ENCODE data around the gene SPATA6. TPM values are rescaled to one million over a fixed set of nuclear protein-coding genes. Genes with fewer than 3 reads are reported as not detected.

Gene SPATA6
- total RNA-seq, 5 donors from 2014 or later (not counting 1 experiment from before 2014, with no cell fraction given) = 3.7 to 7.2 (median 4.9) TPM

- ATAC-seq (replicated peaks in 1 of 4) = no peak
- Mint-ChIP-seq H3K4me1 (no peaks in the 10 kb centered on the region), H3K27ac (no peak overlapping the region), H3K9me3 (peaks cover 16 to 27% (median 20%) of the 10 kb centered on the region in 3 donors), H3K36me3 (no peaks in the 10 kb centered on the region), H3K4me3 (no peak overlapping the region), H3K27me3 (no peaks in the 10 kb centered on the region)
- DNase-seq = no peak
- H3K36me3 ChIP-seq (ENCODE audit: control insufficient read depth in 2 of 2, extremely low read depth in 1 of 2, insufficient read depth in 1 of 2, low read length in 1 of 2) = no peaks in the 10 kb centered on the region
- 86% methylated on average over 1 of the region's 4 CpGs for WGBS (ENCODE audit: insufficient coverage)
- H3K4me1 ChIP-seq (ENCODE audit: control insufficient read depth in 1 of 2, extremely low read depth in 1 of 2, insufficient read depth in 2 of 2, low read length in 2 of 2) = no peaks in the 10 kb centered on the region
- H3K9me3 ChIP-seq = no peaks in the 10 kb centered on the region
- no peak overlapping the region for H3K4me3 ChIP-seq (ENCODE audit: control insufficient read depth in 1 of 2, extremely low read depth in 1 of 2, low read length in 1 of 2)
- ChIA-PET CTCF (no interaction called here), POLR2A (no interaction called here)
- H3K27ac ChIP-seq (ENCODE audit: low read length) = no peak overlapping the region
- H3K27me3 ChIP-seq (replicated peaks in 1 of 2; ENCODE audit: control insufficient read depth in 2 of 2, extremely low read depth in 1 of 2, insufficient read depth in 2 of 2, low read length in 1 of 2) = no peaks in the 10 kb centered on the region
Measured at GRCh38 chr1:48344373-48344772, 127.6 kb downstream of the SPATA6 start.

DNA sequence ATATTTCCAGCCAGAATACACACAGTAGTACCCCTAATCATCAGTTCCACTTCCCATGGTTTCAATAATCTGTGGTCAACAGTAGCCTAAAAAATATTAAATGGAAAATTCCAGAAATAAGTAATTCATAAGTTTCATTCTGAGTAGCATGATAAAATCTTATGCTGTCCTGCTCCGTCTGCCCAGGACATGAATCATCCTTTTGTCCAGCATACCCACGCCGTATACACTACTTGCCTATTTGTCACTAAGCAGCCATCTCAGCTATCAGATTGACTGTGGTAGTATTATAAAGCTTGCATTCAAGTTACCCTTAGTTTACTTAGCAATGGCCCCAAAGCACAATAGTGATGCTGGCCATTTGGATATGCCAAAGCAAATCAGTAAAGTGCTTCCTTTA, 130.8 kb downstream of the SPATA6 start:
- H3K27me3 ChIP-seq (replicated peaks in 1 of 2; ENCODE audit: control insufficient read depth in 2 of 2, extremely low read depth in 1 of 2, insufficient read depth in 2 of 2, low read length in 1 of 2) = no peaks in the 10 kb centered on the region
- H3K27ac ChIP-seq (ENCODE audit: low read length) = no peak overlapping the region
- no peaks in the 10 kb centered on the region for H3K9me3 ChIP-seq
- no peaks in the 10 kb centered on the region for H3K4me1 Mint-ChIP-seq
- ATAC-seq (replicated peaks in 1 of 4) = no peak
- ChIA-PET CTCF (no interaction called here), POLR2A (no interaction called here)
- DNase-seq = no peak
- H3K36me3 Mint-ChIP-seq = peaks cover 3% of the 10 kb centered on the region
- no peaks in the 10 kb centered on the region for H3K36me3 ChIP-seq (ENCODE audit: control insufficient read depth in 2 of 2, extremely low read depth in 1 of 2, insufficient read depth in 1 of 2, low read length in 1 of 2)
- no peak overlapping the region for H3K4me3 ChIP-seq (ENCODE audit: control insufficient read depth in 1 of 2, extremely low read depth in 1 of 2, low read length in 1 of 2)
- H3K4me3 Mint-ChIP-seq = no peak overlapping the region
- H3K9me3 Mint-ChIP-seq = peaks cover 16 to 26% (median 20%) of the 10 kb centered on the region in 3 donors
- no peak overlapping the region for H3K27ac Mint-ChIP-seq
- no CpG with 5 or more reads among the region's 3 CpGs for WGBS (ENCODE audit: insufficient coverage)
- no peaks in the 10 kb centered on the region for H3K4me1 ChIP-seq (ENCODE audit: control insufficient read depth in 1 of 2, extremely low read depth in 1 of 2, insufficient read depth in 2 of 2, low read length in 2 of 2)
- no peaks in the 10 kb centered on the region for H3K27me3 Mint-ChIP-seq

- no peak for ATAC-seq (replicated peaks in 1 of 4)
- POLR2A ChIA-PET = no interaction called here
- no peak overlapping the region for H3K4me3 ChIP-seq (ENCODE audit: control insufficient read depth in 1 of 2, extremely low read depth in 1 of 2, low read length in 1 of 2)
- H3K27me3 Mint-ChIP-seq = no peaks in the 10 kb centered on the region
- no peaks in the 10 kb centered on the region for H3K9me3 ChIP-seq
- H3K27me3 ChIP-seq (replicated peaks in 1 of 2; ENCODE audit: control insufficient read depth in 2 of 2, extremely low read depth in 1 of 2, insufficient read depth in 2 of 2, low read length in 1 of 2) = no peaks in the 10 kb centered on the region
- WGBS (ENCODE audit: insufficient coverage) = 50% methylated on average over 1 of the region's 4 CpGs
- peaks cover 7 to 19% (median 7%) of the 10 kb centered on the region in 3 donors for H3K9me3 Mint-ChIP-seq
- no peaks in the 10 kb centered on the region for H3K4me1 ChIP-seq (ENCODE audit: control insufficient read depth in 1 of 2, extremely low read depth in 1 of 2, insufficient read depth in 2 of 2, low read length in 2 of 2)
- peaks cover 15% of the 10 kb centered on the region for H3K36me3 Mint-ChIP-seq
- no peak overlapping the region for H3K4me3 Mint-ChIP-seq
- H3K27ac ChIP-seq (ENCODE audit: low read length) = no peak overlapping the region
- H3K27ac Mint-ChIP-seq = no peak overlapping the region
- H3K4me1 Mint-ChIP-seq = no peaks in the 10 kb centered on the region
- no peak for DNase-seq
- CTCF ChIA-PET = no interaction called here
- no peaks in the 10 kb centered on the region for H3K36me3 ChIP-seq (ENCODE audit: control insufficient read depth in 2 of 2, extremely low read depth in 1 of 2, insufficient read depth in 1 of 2, low read length in 1 of 2)
Measured at GRCh38 chr1:48338257-48338656, 133.7 kb downstream of the SPATA6 start.

GRCh38 chr1:48333316-48333715, 138.7 kb downstream of the SPATA6 start:
- no peaks in the 10 kb centered on the region for H3K36me3 ChIP-seq (ENCODE audit: control insufficient read depth in 2 of 2, extremely low read depth in 1 of 2, insufficient read depth in 1 of 2, low read length in 1 of 2)
- H3K4me1 Mint-ChIP-seq = no peaks in the 10 kb centered on the region
- ChIA-PET CTCF (no interaction called here), POLR2A (no interaction called here)
- no peak overlapping the region for H3K27ac ChIP-seq (ENCODE audit: low read length)
- no peaks in the 10 kb centered on the region for H3K27me3 Mint-ChIP-seq
- peaks cover 28% of the 10 kb centered on the region for H3K36me3 Mint-ChIP-seq
- H3K27me3 ChIP-seq (replicated peaks in 1 of 2; ENCODE audit: control insufficient read depth in 2 of 2, extremely low read depth in 1 of 2, insufficient read depth in 2 of 2, low read length in 1 of 2) = peaks cover 0 to 6% of the 10 kb centered on the region in 2 experiments
- no peak overlapping the region for H3K27ac Mint-ChIP-seq
- H3K4me1 ChIP-seq (ENCODE audit: control insufficient read depth in 1 of 2, extremely low read depth in 1 of 2, insufficient read depth in 2 of 2, low read length in 2 of 2) = no peaks in the 10 kb centered on the region
- no CpG with 5 or more reads among the region's 2 CpGs for WGBS (ENCODE audit: insufficient coverage)
- H3K9me3 ChIP-seq = peaks cover 3% of the 10 kb centered on the region
- H3K4me3 ChIP-seq (ENCODE audit: control insufficient read depth in 1 of 2, extremely low read depth in 1 of 2, low read length in 1 of 2) = no peak overlapping the region
- ATAC-seq (replicated peaks in 1 of 4) (no peak), DNase-seq (no peak)
- H3K4me3 Mint-ChIP-seq = no peak overlapping the region
- peaks cover 20 to 45% (median 28%) of the 10 kb centered on the region in 3 donors for H3K9me3 Mint-ChIP-seq

GRCh38 chr1:48332115-48332514, 139.9 kb downstream of the SPATA6 start:
- Histone ChIP-seq H3K27me3 (replicated peaks in 1 of 2; ENCODE audit: control insufficient read depth in 2 of 2, extremely low read depth in 1 of 2, insufficient read depth in 2 of 2, low read length in 1 of 2) (peaks cover 0 to 6% of the 10 kb centered on the region in 2 experiments), H3K4me1 (ENCODE audit: control insufficient read depth in 1 of 2, extremely low read depth in 1 of 2, insufficient read depth in 2 of 2, low read length in 2 of 2) (no peaks in the 10 kb centered on the region), H3K9me3 (peaks cover 3% of the 10 kb centered on the region), H3K36me3 (ENCODE audit: control insufficient read depth in 2 of 2, extremely low read depth in 1 of 2, insufficient read depth in 1 of 2, low read length in 1 of 2) (no peaks in the 10 kb centered on the region), H3K27ac (ENCODE audit: low read length) (no peak overlapping the region), H3K4me3 (ENCODE audit: control insufficient read depth in 1 of 2, extremely low read depth in 1 of 2, low read length in 1 of 2) (no peak overlapping the region)
- CTCF ChIA-PET = no interaction called here
- Mint-ChIP-seq H3K27me3 (no peaks in the 10 kb centered on the region), H3K4me3 (no peak overlapping the region), H3K4me1 (no peaks in the 10 kb centered on the region), H3K36me3 (peaks cover 28% of the 10 kb centered on the region), H3K27ac (no peak overlapping the region), H3K9me3 (peaks cover 20 to 45% (median 28%) of the 10 kb centered on the region in 3 donors)
- ATAC-seq (replicated peaks in 1 of 4) = no peak
- DNase-seq = no peak
- WGBS (ENCODE audit: insufficient coverage) = no CpG with 5 or more reads among the region's 2 CpGs
- POLR2A ChIA-PET = no interaction called here

GRCh38 chr1:48329905-48330304, 142.1 kb downstream of the SPATA6 start:
- Histone ChIP-seq H3K36me3 (ENCODE audit: control insufficient read depth in 2 of 2, extremely low read depth in 1 of 2, insufficient read depth in 1 of 2, low read length in 1 of 2) (no peaks in the 10 kb centered on the region), H3K9me3 (peaks cover 3% of the 10 kb centered on the region), H3K27me3 (replicated peaks in 1 of 2; ENCODE audit: control insufficient read depth in 2 of 2, extremely low read depth in 1 of 2, insufficient read depth in 2 of 2, low read length in 1 of 2) (peaks cover 0 to 6% of the 10 kb centered on the region in 2 experiments), H3K4me1 (ENCODE audit: control insufficient read depth in 1 of 2, extremely low read depth in 1 of 2, insufficient read depth in 2 of 2, low read length in 2 of 2) (no peaks in the 10 kb centered on the region), H3K27ac (ENCODE audit: low read length) (no peak overlapping the region), H3K4me3 (ENCODE audit: control insufficient read depth in 1 of 2, extremely low read depth in 1 of 2, low read length in 1 of 2) (no peak overlapping the region)
- 80% methylated on average over 2 of the region's 2 CpGs for WGBS (ENCODE audit: insufficient coverage)
- Mint-ChIP-seq H3K27ac (no peak overlapping the region), H3K36me3 (peaks cover 39% of the 10 kb centered on the region), H3K27me3 (no peaks in the 10 kb centered on the region), H3K4me1 (no peaks in the 10 kb centered on the region), H3K9me3 (peaks cover 26 to 51% (median 32%) of the 10 kb centered on the region in 3 donors), H3K4me3 (no peak overlapping the region)
- ChIA-PET CTCF (no interaction called here), POLR2A (no interaction called here)
- no peak for ATAC-seq (replicated peaks in 1 of 4)
- DNase-seq = no peak

GRCh38 chr1:48329486-48329885, 142.5 kb downstream of the SPATA6 start:
- Histone ChIP-seq H3K9me3 (peaks cover 3% of the 10 kb centered on the region), H3K27ac (ENCODE audit: low read length) (no peak overlapping the region), H3K4me1 (ENCODE audit: control insufficient read depth in 1 of 2, extremely low read depth in 1 of 2, insufficient read depth in 2 of 2, low read length in 2 of 2) (no peaks in the 10 kb centered on the region), H3K36me3 (ENCODE audit: control insufficient read depth in 2 of 2, extremely low read depth in 1 of 2, insufficient read depth in 1 of 2, low read length in 1 of 2) (no peaks in the 10 kb centered on the region), H3K27me3 (replicated peaks in 1 of 2; ENCODE audit: control insufficient read depth in 2 of 2, extremely low read depth in 1 of 2, insufficient read depth in 2 of 2, low read length in 1 of 2) (peaks cover 0 to 6% of the 10 kb centered on the region in 2 experiments), H3K4me3 (ENCODE audit: control insufficient read depth in 1 of 2, extremely low read depth in 1 of 2, low read length in 1 of 2) (no peak overlapping the region)
- ATAC-seq (replicated peaks in 1 of 4) (no peak), DNase-seq (no peak)
- Mint-ChIP-seq H3K27ac (no peak overlapping the region), H3K4me3 (no peak overlapping the region), H3K4me1 (no peaks in the 10 kb centered on the region), H3K36me3 (peaks cover 39% of the 10 kb centered on the region), H3K9me3 (peaks cover 25 to 54% (median 32%) of the 10 kb centered on the region in 3 donors), H3K27me3 (no peaks in the 10 kb centered on the region)
- CTCF ChIA-PET = no interaction called here
- 40% methylated on average over 3 of the region's 7 CpGs for WGBS (ENCODE audit: insufficient coverage)
- POLR2A ChIA-PET = no interaction called here

Data from T-cell (primary cell).